ENCODE results near the gene ITPK1.

GRCh38 chr14:93045211-93045674 is 70.5 kb downstream of the ITPK1 start:
- TF ChIP-seq POLR2AphosphoS5 (IDR thresholded peaks at IDR 0.05; ENCODE audit: borderline replicate concordance, low read depth, low read length) (no peak), EZH2 (IDR thresholded peaks at IDR 0.05) (no peak)

All from SK-N-MC (cell line).